ENCODE data around the gene GUK1. TPM values are rescaled to one million over a fixed set of nuclear protein-coding genes. Genes with fewer than 3 reads are reported as not detected.

Gene GUK1
- total and polyA plus RNA-seq, 2 of the 8 experiments (the other 6 are each of a cell fraction or from before 2014, with no cell fraction given), result 68.5 to 183 TPM

GRCh38 chr1:228144193-228144992 is 4.3 kb downstream of the GUK1 start:
- Histone ChIP-seq H2BK15ac (ENCODE audit: low read length) (no peak overlapping the region), H2BK12ac (ENCODE audit: low read depth, low read length) (no peak overlapping the region), H3K36me3 (ENCODE audit: control insufficient read depth in 2 of 4, insufficient read depth in 4 of 4, low read length in 3 of 4) (no peaks in the 10 kb centered on the region), H4K8ac (ENCODE audit: extremely low read depth, insufficient read depth, low read length) (no peak overlapping the region), H4K91ac (replicated peaks; ENCODE audit: insufficient read length, low read length) (no peak overlapping the region), H3K23ac (ENCODE audit: insufficient read length) (no peak overlapping the region), H3K23me2 (ENCODE audit: low read depth, low read length) (peaks cover 5% of the 10 kb centered on the region; the same call in 1 of the 2 replicates), H3K79me1 (ENCODE audit: low read depth, low read length) (peaks cover 23% of the 10 kb centered on the region), H3K14ac (ENCODE audit: insufficient read length) (no peak overlapping the region), H3K79me2 (ENCODE audit: control insufficient read depth in 1 of 2, insufficient read depth in 2 of 2, low read length in 2 of 2) (peaks cover 0 to 43% of the 10 kb centered on the region in 2 experiments; a peak in 3 of 4 replicates), H3K4me3 (ENCODE audit: extremely low read depth in 1 of 4, insufficient read depth in 2 of 4, low read depth in 3 of 4, low read length in 4 of 4) (no peak overlapping the region), H4K5ac (ENCODE audit: insufficient read length, low read depth, low read length) (no peak overlapping the region), H3K56ac (replicated peaks; ENCODE audit: insufficient read length, low read depth, low read length) (no peak overlapping the region), H2AK5ac (ENCODE audit: low read depth, low read length) (no peak overlapping the region), H2BK5ac (ENCODE audit: low read depth, low read length) (no peak overlapping the region), H3K18ac (ENCODE audit: extremely low read depth, low read length) (no peak overlapping the region), H3K9ac (replicated peaks in 1 of 4; ENCODE audit: extremely low read depth in 1 of 4, low read depth in 3 of 4, low read length in 3 of 4) (no peak overlapping the region), H2AFZ (ENCODE audit: low read length) (no peak overlapping the region), H2BK20ac (ENCODE audit: low read length) (no peak overlapping the region), H3K27ac (ENCODE audit: low read depth, low read length) (no peak overlapping the region), H3K4me2 (ENCODE audit: insufficient read depth in 1 of 2, low read depth in 2 of 2, low read length in 2 of 2) (no peak overlapping the region), H4K20me1 (replicated peaks in 1 of 2; ENCODE audit: control insufficient read depth in 1 of 2, insufficient read depth in 2 of 2, low read length in 2 of 2) (peaks cover 8 to 28% of the 10 kb centered on the region in 2 experiments), H2BK120ac (replicated peaks; ENCODE audit: low read depth, low read length) (no peak overlapping the region), H3K4me1 (replicated peaks in 1 of 4; ENCODE audit: control insufficient read depth in 3 of 4, insufficient read depth in 4 of 4, low read length in 3 of 4) (peaks cover 0 to 15% (median 7%) of the 10 kb centered on the region in 4 experiments; a peak in 5 of 7 replicates), H3K4ac (replicated peaks; ENCODE audit: insufficient read length, low read depth, low read length) (no peak overlapping the region), H3K9me3 (ENCODE audit: insufficient read depth in 2 of 2, low read depth in 1 of 2, low read length in 1 of 2) (no peaks in the 10 kb centered on the region), H3K27me3 (replicated peaks in 1 of 4; ENCODE audit: control insufficient read depth in 3 of 4, extremely low read depth in 1 of 4, insufficient read depth in 3 of 4, low read length in 3 of 4) (no peaks in the 10 kb centered on the region)
- 91% methylated on average over 16 of the region's 16 CpGs; no CpG with 5 or more reads in 1 of the 2 experiments for WGBS, 2 experiments (ENCODE audit: extremely low coverage in 1 of 2, insufficient coverage in 1 of 2, insufficient read length in 1 of 2, insufficient replicate concordance in 2 of 2, low coverage in 1 of 2, low lambda C conversion rate in 2 of 2, missing lambda C conversion rate in 1 of 2)
- DNase-seq (ENCODE audit: low read depth in 1 of 2, low spot score in 2 of 2), result no peak
- ChIA-PET POLR2A (ENCODE audit: partially characterized antibody) (interaction anchor here (1.0 to 1.8 kb wide), 2 partner anchors 13 to 21 kb away, joined by 3 to 7 read pairs; partner anchors contain the start of gene IBA57), CTCF (ENCODE audit: partially characterized antibody) (interaction anchor here (1.4 to 1.7 kb wide), 2 partner anchors 13 to 20 kb away, joined by 3 to 5 read pairs; no protein-coding TSS in a partner anchor)
- FAIRE-seq, result no peak
- TF ChIP-seq EZH2 (IDR thresholded peaks at IDR 0.05; ENCODE audit: low read depth, low read length, severe bottlenecking) (no peak), SIX5 (IDR thresholded peaks at IDR 0.05; ENCODE audit: low read depth, low read length) (no peak), EGR1 (IDR thresholded peaks at IDR 0.05; ENCODE audit: borderline replicate concordance, low read depth, low read length) (no peak), TCF12 (IDR thresholded peaks at IDR 0.05; ENCODE audit: low read depth, low read length) (no peak), CTBP2 (IDR thresholded peaks at IDR 0.05; ENCODE audit: borderline replicate concordance, insufficient read depth, insufficient read length, low read length) (no peak), POLR2A (IDR thresholded peaks at IDR 0.05; ENCODE audit: control extremely low read depth in 1 of 2, low read depth in 2 of 2, low read length in 2 of 2) (no peak), CREB1 (IDR thresholded peaks at IDR 0.05) (no peak), SRF (IDR thresholded peaks at IDR 0.05; ENCODE audit: low read depth, low read length) (no peak), TEAD4 (IDR thresholded peaks at IDR 0.05; ENCODE audit: low read depth, low read length) (no peak), KDM1A (IDR thresholded peaks at IDR 0.05; ENCODE audit: borderline replicate concordance, low read length) (no peak), RNF2 (IDR thresholded peaks at IDR 0.05; ENCODE audit: borderline replicate concordance, low read depth, low read length, missing control alignments, poor library complexity, severe bottlenecking) (no peak), GTF2F1 (IDR thresholded peaks at IDR 0.05; ENCODE audit: borderline replicate concordance, low read depth, low read length) (no peak), RXRA (IDR thresholded peaks at IDR 0.05; ENCODE audit: insufficient read depth, low read depth, low read length) (no peak)
